Sciatic nerve (tissue), 2 donors: ENCODE measurements around the gene PLEK2. TPM values are rescaled to one million over a fixed set of nuclear protein-coding genes. Genes with fewer than 3 reads are reported as not detected.
"Not testable (repeated sequence)": the region's sequence is repeated elsewhere in the genome, so short reads cannot be mapped to it uniquely, and the experiment has no call there.

ENCODE experiments used
- ATAC-seq: fragments of 200-7000 bp; cut with Tn5 transposase; one replicate; pipeline ENCODE4 v1.9.1; 2020; ENCODE audit warnings: mild to moderate bottlenecking, moderate library complexity
- DNase-seq: peaks from one replicate; pipeline ENCODE4 v3.0.0-alpha.2; 2020; ENCODE audit warnings: low spot score
- intact Hi-C: fragments of 100-400 bp; cut with DNase I; formaldehyde crosslinking; loops from one replicate; pipeline ENCODE4 v1.14.2; 2022
- total RNA-seq: library from RNA; stranded (reverse); fragmentation: NEBNext Ultra II Directional; extraction: Animal tissue kit (Norgen Biotek cat#: 25700); gene quantifications from one replicate; pipeline ENCODE4 v1.2.1, GENCODE V29; 2021
- donor health status: DM: no; HTN: no; CAD: no.
- donor health status: DM: no; HTN: no; CAD: no.

The PLEK2 gene
- total RNA-seq, 1 donor from 2014 or later, result 0.62 TPM

GRCh38 chr14:67410313-67410712, 1.7 kb downstream of the PLEK2 start:
- DNase-seq, result no peak
- no peak for ATAC-seq
- intact Hi-C loops, result no loop called here

DNA sequence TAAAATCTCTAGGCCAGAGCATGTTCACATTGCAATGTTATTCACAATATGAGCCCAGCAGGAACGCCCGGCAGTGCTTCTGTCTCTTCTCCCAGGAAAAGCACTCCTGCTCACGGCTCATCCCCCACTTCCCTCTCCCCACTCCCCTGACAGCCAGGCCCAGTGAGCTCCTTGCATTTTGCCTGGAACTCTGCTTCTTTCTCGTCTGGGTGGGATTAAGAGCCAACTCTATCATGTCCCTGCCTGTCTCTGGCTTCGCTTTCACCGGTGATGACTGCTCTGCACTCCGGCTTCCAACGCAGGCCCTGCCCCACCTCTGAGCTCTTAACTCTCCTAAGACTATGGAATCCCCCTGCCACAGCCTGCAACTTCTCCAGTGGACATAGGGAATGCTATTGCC, 2.5 kb downstream of the PLEK2 start:
- no peak for DNase-seq
- intact Hi-C loops, result no loop called here
- no peak for ATAC-seq

- ATAC-seq, DNase-seq, intact Hi-C loops: not testable (repeated sequence)
These were observed 3.7 kb downstream of the PLEK2 start for GRCh38 chr14:67408122-67408801.

- intact Hi-C loops, result no loop called here
- no peak for ATAC-seq
- no peak for DNase-seq
These were observed 6.2 kb downstream of the PLEK2 start for GRCh38 chr14:67405771-67406170.

GRCh38 chr14:67400434-67400833, 11.5 kb downstream of the PLEK2 start:
- ATAC-seq, result no peak
- DNase-seq, result no peak
- intact Hi-C loops, result no loop called here

DNA sequence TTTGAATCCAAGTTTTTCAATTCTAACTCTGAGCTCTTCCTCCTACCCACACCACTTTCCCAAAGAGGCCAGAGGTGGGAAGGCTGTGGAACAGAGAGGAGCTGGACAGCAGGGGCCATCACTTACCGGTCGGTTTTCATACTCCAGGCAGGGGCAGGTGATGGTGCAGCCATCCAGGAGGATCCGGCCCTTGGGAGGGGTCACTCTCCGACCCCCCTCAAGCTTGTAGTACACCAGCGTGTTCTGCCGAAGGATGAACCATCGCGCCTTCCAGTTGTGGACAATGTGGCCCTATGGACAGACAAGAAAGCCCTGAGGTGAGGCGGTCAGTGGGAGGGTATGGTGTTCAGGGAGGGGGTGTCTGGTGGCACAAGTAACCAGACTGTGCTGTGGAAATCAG, 14.4 kb downstream of the PLEK2 start:
- intact Hi-C loops, result no loop called here
- ATAC-seq (no peak), DNase-seq (no peak)

DNA sequence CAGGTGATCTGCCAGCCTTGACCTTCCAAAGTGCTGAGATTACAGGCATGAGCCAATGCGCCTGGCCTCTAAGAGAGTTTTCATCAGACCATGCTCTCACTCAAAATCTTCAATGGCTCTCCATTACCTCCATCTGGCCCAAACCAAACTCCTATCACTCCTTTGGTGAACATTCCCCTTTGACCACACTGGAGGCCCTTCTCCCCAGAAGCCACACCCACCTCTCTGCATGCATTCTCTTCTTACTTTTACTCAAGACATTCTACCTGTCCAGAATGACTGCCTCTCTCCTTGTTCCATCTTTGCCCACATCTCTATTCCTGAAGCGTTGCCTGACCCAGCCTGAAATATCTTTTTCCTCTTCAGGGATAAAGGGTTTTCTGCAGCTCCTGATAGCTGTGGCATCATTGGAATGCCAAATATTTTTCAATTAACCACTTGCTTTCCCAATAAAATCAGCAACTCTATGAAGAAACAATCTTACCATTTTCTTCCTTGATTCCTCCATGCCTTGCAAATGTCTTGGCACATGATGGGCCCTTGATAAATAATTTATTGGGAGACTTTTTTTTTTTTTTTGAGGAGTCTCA, 15.5 kb downstream of the PLEK2 start:
- intact Hi-C loops, result no loop called here
- no peak for DNase-seq
- no peak for ATAC-seq

DNA sequence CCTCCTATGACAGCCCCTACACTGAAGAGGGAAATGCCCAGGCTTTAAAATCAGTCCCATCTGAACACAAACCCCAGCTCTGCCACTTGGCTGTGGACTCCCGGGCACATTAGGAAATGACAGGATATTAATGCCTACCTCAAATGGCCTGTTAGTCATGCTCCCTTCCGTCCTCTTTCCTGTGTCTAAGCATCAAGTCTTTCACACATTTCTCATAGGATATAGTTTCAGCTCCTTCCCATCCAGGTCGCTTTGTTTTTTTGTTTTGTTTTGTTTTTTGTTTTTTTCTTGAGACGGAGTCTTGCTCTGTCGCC, 16.1 kb downstream of the PLEK2 start:
- DNase-seq (no peak), ATAC-seq (no peak)
- intact Hi-C loops, result no loop called here

DNA sequence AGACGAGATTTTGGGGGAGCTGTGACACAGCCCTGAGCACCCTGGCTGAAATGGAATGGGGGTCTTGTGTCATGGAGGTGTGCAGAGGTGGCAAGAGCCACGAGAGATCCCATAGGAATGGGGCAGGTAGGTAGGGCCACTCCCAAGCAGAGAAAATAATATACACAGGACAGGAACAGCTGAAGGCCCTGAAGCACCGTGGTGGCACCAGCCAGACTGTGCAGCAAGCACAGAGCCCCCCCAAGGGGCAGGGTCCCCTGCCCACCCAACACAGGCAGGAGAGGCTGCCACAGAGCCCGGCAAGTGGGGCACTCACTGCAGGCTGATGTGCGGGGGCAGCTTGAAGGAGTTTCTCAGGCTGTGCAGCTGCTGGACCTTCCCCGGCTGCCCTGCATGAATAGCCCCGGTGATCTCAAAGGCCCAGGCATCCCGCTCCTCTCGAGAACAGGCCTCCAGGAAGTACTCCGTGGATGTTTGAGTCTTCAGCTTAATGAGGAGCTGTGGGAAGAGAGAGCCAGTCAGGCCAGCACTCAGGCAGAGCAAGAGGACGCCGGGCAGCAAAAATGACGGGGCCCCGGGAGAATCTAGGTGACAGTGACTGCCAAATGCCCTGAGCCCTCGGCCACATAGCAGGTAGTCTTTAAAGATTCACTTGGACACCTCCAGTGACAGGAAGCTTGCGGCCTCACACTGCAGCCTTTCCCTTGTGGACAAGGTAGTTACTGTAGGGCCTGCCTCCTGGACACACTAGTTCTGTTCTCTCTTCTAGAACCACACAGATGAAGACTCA, 16.7 kb downstream of the PLEK2 start:
- intact Hi-C loops, result no loop called here
- DNase-seq, result no peak
- ATAC-seq, result no peak

GRCh38 chr14:67393689-67394088, 18.3 kb downstream of the PLEK2 start:
- no peak for ATAC-seq
- intact Hi-C loops, result no loop called here
- no peak for DNase-seq

DNA sequence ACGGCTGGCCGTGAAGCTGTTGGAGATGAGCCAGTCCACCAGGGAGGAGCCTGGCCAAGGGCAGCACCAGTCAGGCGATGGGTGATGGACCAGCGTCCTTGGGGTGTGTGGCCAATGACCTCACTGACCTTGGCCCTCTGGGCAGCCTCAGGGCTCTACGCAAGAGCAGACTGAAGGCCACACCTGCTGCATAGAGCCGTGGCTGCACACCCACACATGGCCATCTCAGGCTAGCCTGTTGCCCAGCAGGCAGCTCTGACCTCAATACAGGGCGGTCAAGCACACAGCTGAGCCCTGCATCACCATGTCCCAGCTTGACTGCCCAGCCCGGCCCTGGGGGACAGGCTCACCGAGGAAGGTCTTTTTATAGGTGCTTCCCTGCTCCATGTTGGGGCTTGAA, 19.2 kb downstream of the PLEK2 start:
- intact Hi-C loops, result no loop called here
- ATAC-seq (no peak), DNase-seq (no peak)

DNA sequence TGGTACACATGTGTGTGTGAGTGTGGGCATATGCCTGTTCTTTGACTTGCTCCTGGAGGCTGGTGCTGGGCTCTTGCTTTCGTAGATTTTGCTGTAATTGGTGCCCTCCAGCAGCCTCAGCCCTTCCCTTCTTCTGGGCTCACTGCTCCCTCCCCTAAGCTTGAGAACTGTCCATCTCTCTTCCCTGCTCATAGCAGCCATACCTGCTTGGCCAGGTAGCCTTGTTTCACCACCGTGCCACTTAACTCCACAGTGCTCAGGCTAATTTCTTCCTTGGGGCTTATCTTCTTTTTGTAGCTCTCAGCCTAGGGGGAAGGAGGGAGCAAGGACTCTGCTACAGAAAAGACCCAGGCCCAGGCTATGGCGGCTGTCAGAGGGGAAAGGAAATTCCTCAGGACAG, 19.8 kb downstream of the PLEK2 start:
- DNase-seq, result no peak
- intact Hi-C loops, result no loop called here
- ATAC-seq, result no peak

- DNase-seq (no peak), ATAC-seq (no peak)
- intact Hi-C loops, result no loop called here
These were observed 20.7 kb downstream of the PLEK2 start for GRCh38 chr14:67391268-67391667.

DNA sequence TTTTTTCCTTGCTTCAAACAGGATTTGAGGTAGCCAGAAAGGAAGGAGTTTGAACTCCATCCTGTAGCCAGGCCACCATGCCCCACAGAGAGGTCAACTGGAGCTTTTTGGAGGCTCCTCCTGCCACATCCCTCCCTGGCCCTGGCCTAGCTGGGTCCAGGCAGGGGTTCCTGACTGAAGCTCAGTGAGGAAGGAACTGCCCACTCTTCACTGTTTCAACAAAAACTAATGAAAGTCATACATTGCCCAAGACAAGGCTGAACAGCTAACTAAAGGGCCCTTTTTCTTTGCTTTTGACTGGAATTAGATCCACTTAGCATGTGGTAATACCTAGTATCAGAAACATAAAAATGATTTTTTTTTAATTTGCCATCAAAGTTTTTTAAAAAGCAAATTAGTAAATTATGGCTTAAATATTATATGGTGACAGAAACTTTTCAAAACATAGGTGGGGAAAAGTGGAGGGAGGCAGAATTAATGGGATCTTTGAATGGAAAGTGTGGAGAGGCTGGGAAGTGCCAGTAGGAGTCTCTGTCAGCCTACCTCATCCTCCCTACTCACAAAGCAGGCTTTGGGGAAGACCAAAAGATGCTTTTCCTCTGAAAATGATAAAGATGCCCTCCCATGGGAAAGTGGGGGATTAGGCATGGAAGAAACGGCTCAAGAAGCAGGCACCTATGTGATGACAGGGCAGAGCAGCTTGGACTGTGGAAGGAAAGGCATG, 22.0 kb downstream of the PLEK2 start:
- no peak for DNase-seq
- intact Hi-C loops, result no loop called here
- ATAC-seq, result no peak

GRCh38 chr14:67389275-67389674, 22.7 kb downstream of the PLEK2 start:
- DNase-seq, result no peak
- intact Hi-C loops, result no loop called here
- no peak for ATAC-seq

DNA sequence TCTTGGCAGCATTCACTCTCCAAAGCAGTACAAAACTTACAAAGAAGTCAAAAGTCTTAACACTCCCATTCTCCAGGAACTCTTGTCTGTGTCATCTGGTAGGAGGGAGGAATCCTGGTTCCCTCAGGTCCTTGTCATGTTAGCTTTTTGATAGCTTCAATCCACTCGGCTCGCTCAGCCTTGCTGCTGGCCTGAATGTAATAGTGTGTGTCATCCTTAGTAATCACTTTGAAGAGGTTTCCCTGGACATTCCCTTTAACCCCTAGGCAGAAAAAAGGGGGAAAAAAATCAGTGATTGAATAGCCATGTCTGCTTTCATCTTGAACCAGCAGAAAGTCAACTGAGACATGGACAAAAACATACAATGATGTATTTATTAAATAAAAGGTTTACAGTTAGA, 24.8 kb downstream of the PLEK2 start:
- ATAC-seq (no peak), DNase-seq (no peak)
- intact Hi-C loops, result no loop called here

GRCh38 chr14:67385618-67386017, 26.3 kb downstream of the PLEK2 start:
- ATAC-seq (no peak), DNase-seq (no peak)
- intact Hi-C loops, result no loop called here

DNA sequence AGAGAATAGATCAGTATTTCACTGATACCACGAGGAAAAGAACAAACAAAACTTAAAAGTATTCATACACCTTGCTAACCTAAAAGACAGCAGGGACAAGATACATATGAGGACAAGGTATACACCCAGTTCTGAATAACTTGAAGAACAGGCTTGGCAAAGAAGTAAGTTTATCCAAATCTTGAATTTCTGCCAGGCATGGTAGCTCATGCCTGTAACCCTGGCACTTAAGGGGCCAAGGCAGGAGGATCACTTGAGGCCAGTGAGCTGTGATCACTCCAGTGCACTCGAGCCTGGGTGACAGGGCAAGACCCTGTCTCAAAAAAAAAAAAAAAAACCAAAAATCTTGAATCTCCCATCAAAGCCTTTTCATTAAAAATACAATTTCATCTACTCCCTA, 26.8 kb downstream of the PLEK2 start:
- intact Hi-C loops, result no loop called here
- ATAC-seq (no peak), DNase-seq (no peak)

DNA sequence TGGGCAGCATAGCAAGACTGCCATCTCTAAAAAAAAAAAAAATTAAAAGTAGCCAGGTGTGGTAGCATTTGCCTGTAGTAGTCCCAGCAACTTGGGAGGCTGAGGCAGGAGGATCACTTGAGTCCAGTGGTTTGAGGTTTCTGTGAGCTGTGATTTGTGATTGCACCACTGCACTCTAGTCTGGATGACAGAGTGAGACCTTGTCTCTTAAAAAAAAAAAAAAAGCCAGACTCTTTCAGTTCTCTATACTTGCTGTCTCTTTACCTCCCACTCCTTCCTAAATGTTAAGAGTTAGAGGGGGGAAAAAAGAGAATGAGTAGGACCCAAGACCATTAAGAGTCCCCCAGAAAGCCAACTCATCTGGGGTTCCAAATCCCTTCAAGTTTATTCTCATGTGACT, 34.0 kb downstream of the PLEK2 start:
- DNase-seq, result no peak
- intact Hi-C loops, result no loop called here
- ATAC-seq, result no peak

GRCh38 chr14:67373347-67373746, 38.6 kb downstream of the PLEK2 start:
- DNase-seq (no peak), ATAC-seq (no peak)
- intact Hi-C loops, result no loop called here
